Mucosa of rectum (tissue), 2 donors: ENCODE results near the gene SPPL2C.

Experiments used
- H3K27ac ChIP-seq, 2 donors: one replicate each; pipeline ENCODE4 v1.7.0; 2013; ENCODE audit warnings: inconsistent platforms in 2 of 2, low read depth in 2 of 2, low read length in 2 of 2
- H3K27me3 ChIP-seq, 2 donors: one replicate each; pipeline ENCODE4 v1.7.0; 2013; ENCODE audit warnings: low read length in 2 of 2; ENCODE audit not compliant: control insufficient read depth in 2 of 2, insufficient read depth in 2 of 2
- H3K36me3 ChIP-seq, 2 donors: one replicate each; pipeline ENCODE4 v1.7.0; 2013; ENCODE audit warnings: low read length in 2 of 2; ENCODE audit not compliant: control insufficient read depth in 2 of 2, insufficient read depth in 2 of 2
- H3K4me1 ChIP-seq, 2 donors: one replicate each; pipeline ENCODE4 v1.7.0; 2013; ENCODE audit warnings: low read length in 2 of 2, mild to moderate bottlenecking in 1 of 2; ENCODE audit not compliant: control insufficient read depth in 2 of 2, insufficient read depth in 2 of 2
- H3K4me3 ChIP-seq, 2 donors: one replicate each; pipeline ENCODE4 v1.7.0; 2013; ENCODE audit warnings: low read length in 2 of 2
- H3K9ac ChIP-seq, 2 donors: one replicate each; pipeline ENCODE4 v1.7.0; 2013; ENCODE audit warnings: low read length in 2 of 2, low read depth in 1 of 2, mild to moderate bottlenecking in 1 of 2
- H3K9me3 ChIP-seq, 2 donors: one replicate each; pipeline ENCODE4 v1.7.0; 2013; ENCODE audit warnings: low read length in 2 of 2; ENCODE audit not compliant: control insufficient read depth in 2 of 2
- donor health status: healthy.
- donor health status: Normal muscosa, but diverticular disease.

Gene SPPL2C

DNA sequence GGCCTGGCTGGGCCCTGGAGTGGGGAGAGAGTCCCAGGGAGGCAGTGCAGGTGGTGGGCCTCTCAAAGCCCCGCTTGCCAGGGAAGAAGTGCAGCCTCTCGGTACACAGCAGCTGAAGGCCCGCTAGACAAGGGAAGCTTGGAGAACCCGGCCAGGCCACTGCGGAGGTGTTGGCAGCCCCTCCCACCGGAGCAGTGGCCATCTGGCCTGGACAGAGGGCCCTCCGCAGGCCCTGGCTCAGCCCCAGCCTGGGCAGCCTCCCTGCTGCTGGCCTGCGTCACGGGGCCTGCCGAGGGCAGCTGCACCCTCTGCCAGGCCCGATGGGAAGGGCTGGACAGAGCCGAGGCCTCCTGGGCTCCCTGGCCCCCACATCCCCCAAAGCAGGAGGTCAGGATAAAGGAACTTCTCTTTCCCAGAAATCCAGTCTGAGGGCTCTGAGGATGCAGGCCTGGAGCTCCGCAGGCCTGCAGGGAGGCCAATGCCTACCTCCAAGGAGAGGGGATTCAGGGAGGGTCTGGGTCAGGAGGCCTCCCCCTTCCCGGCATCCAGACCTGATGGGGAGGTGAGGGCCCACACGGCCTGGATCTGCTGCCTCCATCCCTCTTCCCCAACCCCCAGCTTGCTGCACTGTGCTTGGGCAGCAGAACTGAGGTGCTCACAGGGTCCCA is 4.3 kb downstream of the SPPL2C start:
- no peak overlapping the region for H3K27ac ChIP-seq

DNA sequence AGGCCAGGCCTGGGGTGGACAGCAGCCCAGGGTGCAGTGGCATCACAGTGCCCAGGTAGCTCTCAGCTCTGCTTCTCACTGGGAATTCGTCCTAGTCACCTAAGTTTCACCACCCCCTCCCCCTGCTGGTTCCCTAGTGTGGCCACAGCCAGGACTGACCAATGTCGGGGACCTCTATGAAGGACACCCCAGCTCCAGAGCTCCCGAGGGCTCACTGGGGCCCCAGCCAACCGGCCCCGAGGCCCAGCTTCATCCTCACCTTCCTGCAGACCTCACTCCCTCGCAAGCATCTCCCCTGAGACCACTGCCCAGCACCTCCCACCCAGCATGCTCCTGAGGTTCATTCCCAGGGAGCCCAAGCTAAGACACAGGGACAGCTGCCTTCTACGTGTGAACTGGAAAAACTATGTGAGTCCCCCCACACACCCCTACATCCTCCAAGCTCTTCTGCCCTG is 4.9 kb downstream of the SPPL2C start:
- no peaks in the 10 kb centered on the region for H3K9me3 ChIP-seq
- no peak overlapping the region for H3K9ac ChIP-seq
- H3K36me3 ChIP-seq = no peaks in the 10 kb centered on the region
- H3K4me1 ChIP-seq = peaks cover 0 to 2% of the 10 kb centered on the region in 2 donors
- no peak overlapping the region for H3K27ac ChIP-seq
- peaks cover 3 to 5% of the 10 kb centered on the region in 2 donors for H3K27me3 ChIP-seq
- H3K4me3 ChIP-seq = no peak overlapping the region

More for the DNA sequence above, 4.3 kb downstream of the SPPL2C start:
- H3K9me3 ChIP-seq = no peaks in the 10 kb centered on the region
- H3K27me3 ChIP-seq = peaks cover 3 to 5% of the 10 kb centered on the region in 2 donors
- no peak overlapping the region for H3K4me3 ChIP-seq
- H3K36me3 ChIP-seq = no peaks in the 10 kb centered on the region
- H3K9ac ChIP-seq = no peak overlapping the region
- H3K4me1 ChIP-seq = peaks cover 0 to 2% of the 10 kb centered on the region in 2 donors

DNA sequence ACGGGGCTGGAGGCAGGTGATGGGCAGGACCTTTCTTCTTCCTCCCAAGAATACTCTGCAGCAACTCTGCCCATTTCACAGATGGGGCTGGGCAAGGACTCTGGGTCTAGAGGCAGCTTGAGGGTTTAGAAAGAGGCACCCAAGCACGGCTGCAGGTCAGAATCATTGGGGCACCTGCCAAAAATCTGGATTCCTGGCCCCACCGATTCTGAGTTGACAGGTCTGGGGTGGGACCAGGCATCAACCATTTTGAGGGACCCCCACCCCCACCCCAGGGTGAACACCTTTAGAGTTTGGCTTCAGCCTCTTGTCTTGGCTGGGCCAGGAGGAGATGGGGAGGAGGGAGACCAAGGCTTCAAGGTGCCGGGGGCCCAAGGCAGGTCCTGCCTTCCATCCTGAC is 5.3 kb downstream of the SPPL2C start:
- Histone ChIP-seq H3K27me3 (peaks cover 3 to 5% of the 10 kb centered on the region in 2 donors), H3K9me3 (no peaks in the 10 kb centered on the region), H3K9ac (no peak overlapping the region), H3K4me3 (no peak overlapping the region), H3K36me3 (no peaks in the 10 kb centered on the region), H3K27ac (no peak overlapping the region), H3K4me1 (peaks cover 0 to 2% of the 10 kb centered on the region in 2 donors)

DNA sequence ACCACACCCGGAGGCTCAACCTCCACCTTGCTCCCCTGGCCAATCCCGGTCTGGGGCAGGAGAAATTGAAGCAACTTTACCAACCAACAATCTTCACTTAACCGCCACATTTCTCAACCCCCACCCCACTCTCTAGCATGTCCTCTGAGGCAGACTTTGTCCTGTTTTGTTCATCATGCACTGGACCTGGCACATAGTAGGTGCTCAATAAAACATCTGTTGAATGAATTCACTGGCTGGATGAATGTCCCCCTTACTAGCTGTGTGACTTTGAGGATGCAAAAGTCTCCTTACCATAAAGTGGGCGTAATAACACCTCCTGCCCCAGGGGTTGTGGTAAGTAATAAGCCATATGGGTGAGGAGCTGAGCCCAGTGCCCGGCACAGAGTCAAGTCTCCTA is 5.8 kb downstream of the SPPL2C start:
- Histone ChIP-seq H3K36me3 (no peaks in the 10 kb centered on the region), H3K9me3 (no peaks in the 10 kb centered on the region), H3K4me3 (no peak overlapping the region), H3K4me1 (peaks cover 0 to 2% of the 10 kb centered on the region in 2 donors), H3K27ac (no peak overlapping the region), H3K9ac (no peak overlapping the region), H3K27me3 (peaks cover 3 to 5% of the 10 kb centered on the region in 2 donors)

DNA sequence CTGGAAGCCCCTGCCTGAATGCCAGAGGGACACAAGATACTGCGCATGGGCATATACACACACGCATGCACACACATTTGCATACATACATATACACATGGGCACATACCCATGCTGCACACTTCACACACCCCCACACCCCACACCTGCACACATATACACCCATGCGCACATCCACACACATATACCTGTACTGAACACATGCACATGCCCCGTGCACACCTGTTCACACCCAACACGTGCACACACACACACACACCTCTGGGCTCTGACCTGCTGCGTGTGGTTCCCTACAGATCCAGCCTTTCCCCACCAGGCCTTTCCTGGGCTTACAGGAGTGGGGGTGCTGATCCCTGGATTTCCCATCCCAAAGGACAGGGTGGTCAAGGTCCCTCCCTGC is 6.3 kb downstream of the SPPL2C start:
- Histone ChIP-seq H3K9ac (no peak overlapping the region), H3K9me3 (no peaks in the 10 kb centered on the region), H3K36me3 (no peaks in the 10 kb centered on the region), H3K4me1 (peaks cover 0 to 2% of the 10 kb centered on the region in 2 donors), H3K4me3 (no peak overlapping the region), H3K27me3 (peaks cover 3 to 5% of the 10 kb centered on the region in 2 donors), H3K27ac (no peak overlapping the region)

DNA sequence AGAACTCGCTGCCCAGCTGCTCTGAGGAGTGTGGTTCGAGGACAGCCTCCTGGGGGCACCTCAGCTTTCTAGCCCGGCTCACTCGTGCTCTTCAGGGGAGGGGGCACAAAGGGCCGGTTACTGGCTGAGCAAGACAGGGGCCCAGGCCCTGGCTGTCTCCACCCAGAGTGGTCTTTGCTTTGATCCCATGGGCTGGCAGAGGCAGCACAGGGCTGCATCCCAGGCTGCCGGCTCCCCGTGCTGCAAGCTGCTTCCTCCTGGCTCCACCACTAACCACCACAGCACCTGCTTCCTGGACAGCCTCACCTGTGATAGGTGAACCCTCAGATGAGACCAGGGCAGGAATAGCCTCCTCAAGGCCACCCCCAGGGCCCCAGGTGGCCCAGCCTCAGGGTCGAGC is 6.8 kb downstream of the SPPL2C start:
- H3K36me3 ChIP-seq = no peaks in the 10 kb centered on the region
- H3K27me3 ChIP-seq = peaks cover 3 to 5% of the 10 kb centered on the region in 2 donors
- peaks cover 0 to 2% of the 10 kb centered on the region in 2 donors for H3K4me1 ChIP-seq
- no peaks in the 10 kb centered on the region for H3K9me3 ChIP-seq
- H3K27ac ChIP-seq = no peak overlapping the region
- no peak overlapping the region for H3K4me3 ChIP-seq
- no peak overlapping the region for H3K9ac ChIP-seq

DNA sequence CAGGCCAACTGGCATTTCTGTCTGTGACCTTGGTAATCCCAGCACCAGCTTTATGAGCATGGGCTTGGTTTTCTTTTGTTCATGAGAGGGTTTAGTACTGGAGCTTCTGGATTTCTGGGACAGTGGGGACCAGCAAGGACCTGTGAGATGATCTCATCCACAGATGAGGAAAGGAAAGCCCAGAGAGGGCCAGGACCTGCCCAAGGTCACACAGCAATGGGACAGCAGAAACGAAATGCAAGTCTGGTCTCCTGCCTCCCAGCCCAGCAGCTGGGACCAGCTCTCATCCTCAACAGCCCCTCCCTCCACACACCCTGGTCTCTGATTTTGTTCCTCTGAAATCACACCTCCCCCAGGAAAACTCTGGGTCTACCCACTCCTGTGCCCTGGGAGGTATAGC is 7.2 kb downstream of the SPPL2C start:
- Histone ChIP-seq H3K4me1 (peaks cover 0 to 2% of the 10 kb centered on the region in 2 donors), H3K4me3 (no peak overlapping the region), H3K36me3 (no peaks in the 10 kb centered on the region), H3K27ac (no peak overlapping the region), H3K9me3 (no peaks in the 10 kb centered on the region), H3K9ac (no peak overlapping the region), H3K27me3 (peaks cover 3 to 5% of the 10 kb centered on the region in 2 donors)

DNA sequence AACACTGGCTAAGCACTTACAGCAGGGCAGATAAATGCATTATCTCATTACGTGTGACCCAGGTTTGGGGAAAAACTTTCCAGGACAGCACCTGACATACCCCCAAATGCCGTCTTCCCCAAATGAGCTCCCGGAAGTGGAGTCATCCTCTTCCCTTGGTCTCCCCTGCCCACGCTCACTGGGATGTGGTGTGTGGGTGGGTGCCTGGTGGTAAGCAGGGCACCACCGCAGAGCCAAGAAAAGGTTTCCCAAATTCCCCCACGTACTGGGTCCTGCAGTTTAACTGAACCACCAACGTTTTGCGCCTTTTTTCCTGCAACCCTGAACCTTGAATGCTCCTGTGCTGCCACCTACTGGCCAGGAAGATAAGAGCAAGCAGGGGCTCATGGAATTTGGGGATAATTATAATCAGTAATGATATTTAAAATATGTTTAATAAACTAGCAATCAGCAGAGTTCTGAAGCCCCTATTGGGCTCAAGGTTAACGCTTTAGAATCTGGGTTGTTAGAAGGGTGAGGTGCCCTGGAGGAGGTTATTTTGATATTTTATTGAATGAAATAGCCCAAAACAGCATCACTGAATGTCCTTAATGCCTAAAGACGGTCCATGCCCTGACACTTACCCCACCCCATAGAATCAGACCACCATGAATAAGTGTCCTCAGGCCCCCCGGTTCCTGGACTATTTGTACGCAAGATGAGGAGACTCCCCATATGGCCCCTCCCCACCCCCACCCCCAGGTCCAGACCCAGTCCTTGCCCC is 8.0 kb downstream of the SPPL2C start:
- H3K4me3 ChIP-seq = no peak overlapping the region
- peaks cover 3 to 5% of the 10 kb centered on the region in 2 donors for H3K27me3 ChIP-seq
- H3K9ac ChIP-seq = no peak overlapping the region

DNA sequence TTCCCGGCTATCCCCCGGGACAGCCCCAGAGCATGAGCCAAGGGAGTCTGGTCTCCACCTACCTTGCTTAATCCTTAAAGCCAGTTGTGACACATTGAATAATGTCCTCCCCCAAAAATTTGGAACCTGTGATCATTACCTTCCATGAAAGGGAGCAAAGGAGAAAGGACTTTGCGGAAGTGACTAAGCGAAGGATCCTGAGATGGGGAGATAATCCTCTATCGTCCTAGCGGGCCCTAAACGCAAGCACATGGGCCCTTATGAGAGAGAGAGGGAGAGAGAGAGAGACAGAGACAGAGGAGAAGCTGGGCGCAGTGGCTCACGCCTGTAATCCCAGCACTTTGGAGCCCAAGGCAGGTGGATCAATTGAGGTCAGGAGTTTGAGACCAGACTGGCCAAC is 9.5 kb downstream of the SPPL2C start:
- Histone ChIP-seq H3K36me3 (no peaks in the 10 kb centered on the region), H3K9ac (no peak overlapping the region), H3K9me3 (no peaks in the 10 kb centered on the region), H3K27me3 (peaks cover 3 to 5% of the 10 kb centered on the region in 2 donors), H3K4me1 (peaks cover 0 to 2% of the 10 kb centered on the region in 2 donors), H3K27ac (no peak overlapping the region), H3K4me3 (no peak overlapping the region)

More for the DNA sequence above, 8.0 kb downstream of the SPPL2C start:
- Histone ChIP-seq H3K36me3 (no peaks in the 10 kb centered on the region), H3K4me1 (peaks cover 0 to 2% of the 10 kb centered on the region in 2 donors), H3K9me3 (no peaks in the 10 kb centered on the region), H3K27ac (no peak overlapping the region)

DNA sequence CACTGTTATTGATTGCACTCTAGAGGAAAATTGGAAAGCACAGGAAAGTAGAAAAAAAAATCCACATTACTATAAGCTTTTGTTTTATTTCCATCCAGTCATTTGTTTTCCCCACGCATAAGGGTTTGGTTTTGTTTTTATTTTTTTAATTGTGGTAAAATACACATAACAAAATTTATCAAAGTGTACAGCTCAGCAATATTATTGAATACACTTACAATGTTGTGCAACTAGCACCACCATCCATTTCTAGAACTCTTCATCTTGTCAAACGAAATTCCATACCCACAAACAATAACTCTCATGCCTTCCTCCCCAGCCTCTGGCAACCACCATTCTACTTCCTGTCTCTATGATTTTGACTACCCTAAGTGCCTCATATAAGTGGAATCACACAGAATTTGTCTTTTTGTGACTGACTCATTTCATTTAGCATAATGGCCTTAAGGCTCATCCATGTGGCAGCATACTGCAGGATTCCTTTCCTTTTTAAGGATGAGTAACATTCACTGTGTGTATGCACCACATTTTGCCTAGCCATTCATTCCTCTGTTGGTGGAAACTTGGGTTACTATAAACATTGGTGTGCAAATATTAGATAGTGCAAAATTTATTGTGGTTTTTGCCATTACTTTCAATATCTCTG is 11.1 kb downstream of the SPPL2C start:
- Histone ChIP-seq H3K27me3 (peaks cover 3 to 5% of the 10 kb centered on the region in 2 donors), H3K4me1 (peaks cover 0 to 2% of the 10 kb centered on the region in 2 donors)

More for the DNA sequence above, 11.1 kb downstream of the SPPL2C start:
- Histone ChIP-seq H3K27ac (no peak overlapping the region), H3K4me3 (no peak overlapping the region), H3K36me3 (no peaks in the 10 kb centered on the region), H3K9ac (no peak overlapping the region), H3K9me3 (no peaks in the 10 kb centered on the region)
